WTC11 (cell line): ENCODE measurements around the gene EYS. TPM values are rescaled to one million over a fixed set of nuclear protein-coding genes. Genes with fewer than 3 reads are reported as not detected.

ENCODE experiments used
- ATAC-seq: fragments of 200-7000 bp; cut with Tn5 transposase; 2 replicates; pipeline ENCODE4 v1.10.0; 2021; ENCODE audit warnings: mild to moderate bottlenecking, moderate library complexity
- CTCF ChIA-PET: fragments of 300-600 bp; sonication (Branson Sonifier 250); formaldehyde crosslinking; loops from one replicate; lab custom pipeline; 2021; ENCODE audit warnings: antibody characterized with exemption; lab: Charles Lee
- POLR2A ChIA-PET: fragments of 350-600 bp; sonication (Branson Sonifier 250); formaldehyde crosslinking; loops from one replicate; lab custom pipeline; 2021; ENCODE audit warnings: antibody characterized with exemption; lab: Charles Lee
- DNase-seq: peaks from one replicate; pipeline ENCODE4 v3.0.0; 2021; ENCODE audit warnings: low spot score
- H3K27ac Mint-ChIP-seq: 2 replicates; pipeline ENCODE4 v1.8.0; 2021; ENCODE audit warnings: mixed read lengths
- H3K27me3 Mint-ChIP-seq: 2 replicates; pipeline ENCODE4 v1.8.0; 2021; ENCODE audit warnings: low read depth, mild to moderate bottlenecking, moderate library complexity, mixed read lengths
- H3K36me3 Mint-ChIP-seq: 2 replicates; pipeline ENCODE4 v1.8.0; 2021; ENCODE audit warnings: mixed read lengths
- H3K4me1 Mint-ChIP-seq: 2 replicates; pipeline ENCODE4 v1.8.0; 2022; ENCODE audit warnings: mixed read lengths
- H3K4me3 Mint-ChIP-seq: 2 replicates; pipeline ENCODE4 v1.8.0; 2021; ENCODE audit warnings: mild to moderate bottlenecking, moderate library complexity, mixed read lengths
- H3K9me3 Mint-ChIP-seq: 2 replicates; pipeline ENCODE4 v1.8.0; 2021; ENCODE audit warnings: mixed read lengths
- FOXP1 ChIP-seq: sonication (generic); formaldehyde crosslinking; IDR thresholded peaks from 2 replicates; pipeline ENCODE4 v1.8.0; 2022; ENCODE audit warnings: missing genetic modification reagents, mild to moderate bottlenecking, moderate library complexity, borderline replicate concordance
- GABPB1 ChIP-seq: sonication (generic); formaldehyde crosslinking; IDR thresholded peaks from 2 replicates; pipeline ENCODE4 v1.8.1; 2023; ENCODE audit warnings: mild to moderate bottlenecking, missing genetic modification reagents
- JAZF1 ChIP-seq: fragments of 250-450 bp; sonication (Bioruptor Pico); IDR thresholded peaks from 2 replicates; pipeline ENCODE4 v1.9.0; 2021; ENCODE audit warnings: moderate library complexity, mild to moderate bottlenecking, inconsistent platforms
- NFE2L1 ChIP-seq: sonication (generic); formaldehyde crosslinking; IDR thresholded peaks from 2 replicates; pipeline ENCODE4 v1.8.1; 2023; ENCODE audit warnings: missing genetic modification reagents
- NR3C1 ChIP-seq: sonication (generic); formaldehyde crosslinking; conservative IDR thresholded peaks from 2 replicates; pipeline ENCODE4 v1.8.1; 2023; ENCODE audit warnings: low read depth, mild to moderate bottlenecking, missing genetic modification reagents
- PRRX2 ChIP-seq: fragments of 250-450 bp; sonication (Bioruptor Pico); IDR thresholded peaks from 2 replicates; pipeline ENCODE4 v1.8.0; 2021; ENCODE audit warnings: mild to moderate bottlenecking
- TP53 ChIP-seq: sonication (generic); formaldehyde crosslinking; IDR thresholded peaks from 2 replicates; pipeline ENCODE4 v1.8.1; 2023; ENCODE audit warnings: mild to moderate bottlenecking, missing genetic modification reagents
- total RNA-seq: library from RNA; stranded (reverse); gene quantifications from 3 replicates; pipeline ENCODE4 v1.2.3, GENCODE V29; 2021
- TF ChIP-seq, protein P1 (sequence below): fragments of 250-450 bp; sonication (Bioruptor Pico); IDR thresholded peaks from 2 replicates; pipeline ENCODE4 v1.8.0; 2021; ENCODE audit warnings: mild to moderate bottlenecking
- TF ChIP-seq, protein P2 (sequence below): sonication (generic); formaldehyde crosslinking; IDR thresholded peaks from 2 replicates; pipeline ENCODE4 v1.8.1; 2023; ENCODE audit warnings: mild to moderate bottlenecking, missing genetic modification reagents, moderate library complexity
- TF ChIP-seq, protein P3 (sequence below): sonication (generic); formaldehyde crosslinking; IDR thresholded peaks from 2 replicates; pipeline ENCODE4 v1.8.0; 2022; ENCODE audit warnings: mild to moderate bottlenecking, missing genetic modification reagents
- TF ChIP-seq, protein P4 (sequence below): sonication (generic); formaldehyde crosslinking; IDR thresholded peaks from 2 replicates; pipeline ENCODE4 v1.8.1; 2023; ENCODE audit warnings: mild to moderate bottlenecking, missing genetic modification reagents
- TF ChIP-seq, protein P5 (sequence below): sonication (generic); formaldehyde crosslinking; IDR thresholded peaks from 2 replicates; pipeline ENCODE4 v1.8.1; 2023; ENCODE audit warnings: mild to moderate bottlenecking, missing genetic modification reagents, borderline replicate concordance

EYS gene
- total RNA-seq, 1 experiment from 2014 or later = not detected

DNA sequence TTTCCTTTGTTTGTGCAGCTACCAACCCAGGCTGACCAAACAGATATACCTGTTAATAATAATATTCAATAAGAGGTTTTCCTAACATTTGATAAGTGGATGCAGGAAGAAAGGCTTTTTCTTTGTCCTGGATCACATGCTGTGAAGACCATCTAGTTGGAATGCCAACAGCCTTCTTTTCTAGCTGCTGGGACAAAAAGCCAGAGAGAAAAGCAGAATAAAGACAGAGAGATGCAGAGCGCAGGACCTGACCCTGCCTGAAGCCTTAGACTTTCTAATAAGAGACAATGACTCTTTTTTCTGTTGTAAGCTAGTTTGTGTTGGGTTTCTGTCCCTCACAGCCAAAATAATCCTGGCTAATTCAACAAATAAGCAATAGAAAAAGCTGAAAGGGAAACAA, 1763.2 kb downstream of the EYS start:
- CTCF ChIA-PET = interaction anchor here (1.0 kb wide), 1 partner anchor 17 kb away, joined by 3 read pairs; no protein-coding TSS in a partner anchor
- Mint-ChIP-seq H3K9me3 (peaks cover 27% of the 10 kb centered on the region), H3K4me3 (no peak overlapping the region), H3K27me3 (no peaks in the 10 kb centered on the region; the same call in 1 of the 2 replicates), H3K27ac (peak overlapping the region; percentile 60; the same call in 1 of the 2 replicates), H3K36me3 (peaks cover 15% of the 10 kb centered on the region), H3K4me1 (peaks cover 23% of the 10 kb centered on the region)
- ATAC-seq = peak; percentile 95
- DNase-seq = no peak
- POLR2A ChIA-PET = no interaction called here
- no peak for TF ChIP-seq JAZF1 (CRISPR knock-in tag)
- TF ChIP-seq, protein P1, sequence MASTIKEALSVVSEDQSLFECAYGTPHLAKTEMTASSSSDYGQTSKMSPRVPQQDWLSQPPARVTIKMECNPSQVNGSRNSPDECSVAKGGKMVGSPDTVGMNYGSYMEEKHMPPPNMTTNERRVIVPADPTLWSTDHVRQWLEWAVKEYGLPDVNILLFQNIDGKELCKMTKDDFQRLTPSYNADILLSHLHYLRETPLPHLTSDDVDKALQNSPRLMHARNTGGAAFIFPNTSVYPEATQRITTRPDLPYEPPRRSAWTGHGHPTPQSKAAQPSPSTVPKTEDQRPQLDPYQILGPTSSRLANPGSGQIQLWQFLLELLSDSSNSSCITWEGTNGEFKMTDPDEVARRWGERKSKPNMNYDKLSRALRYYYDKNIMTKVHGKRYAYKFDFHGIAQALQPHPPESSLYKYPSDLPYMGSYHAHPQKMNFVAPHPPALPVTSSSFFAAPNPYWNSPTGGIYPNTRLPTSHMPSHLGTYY = no peak
- no peak for TF ChIP-seq PRRX2 (CRISPR knock-in tag)
- TF ChIP-seq TP53 = no peak
- TF ChIP-seq, protein P2, sequence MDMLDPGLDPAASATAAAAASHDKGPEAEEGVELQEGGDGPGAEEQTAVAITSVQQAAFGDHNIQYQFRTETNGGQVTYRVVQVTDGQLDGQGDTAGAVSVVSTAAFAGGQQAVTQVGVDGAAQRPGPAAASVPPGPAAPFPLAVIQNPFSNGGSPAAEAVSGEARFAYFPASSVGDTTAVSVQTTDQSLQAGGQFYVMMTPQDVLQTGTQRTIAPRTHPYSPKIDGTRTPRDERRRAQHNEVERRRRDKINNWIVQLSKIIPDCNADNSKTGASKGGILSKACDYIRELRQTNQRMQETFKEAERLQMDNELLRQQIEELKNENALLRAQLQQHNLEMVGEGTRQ = 0 out of 2 replicates have a peak, but pooled peaks have one; percentile 24
- TF ChIP-seq, protein P3, sequence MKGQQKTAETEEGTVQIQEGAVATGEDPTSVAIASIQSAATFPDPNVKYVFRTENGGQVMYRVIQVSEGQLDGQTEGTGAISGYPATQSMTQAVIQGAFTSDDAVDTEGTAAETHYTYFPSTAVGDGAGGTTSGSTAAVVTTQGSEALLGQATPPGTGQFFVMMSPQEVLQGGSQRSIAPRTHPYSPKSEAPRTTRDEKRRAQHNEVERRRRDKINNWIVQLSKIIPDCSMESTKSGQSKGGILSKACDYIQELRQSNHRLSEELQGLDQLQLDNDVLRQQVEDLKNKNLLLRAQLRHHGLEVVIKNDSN (CRISPR knock-in tag) = 0 out of 2 replicates have a peak, but pooled peaks have one; percentile 15
- TF ChIP-seq NR3C1 = no peak
- no peak for TF ChIP-seq FOXP1 (CRISPR knock-in tag)
- TF ChIP-seq NFE2L1 (CRISPR knock-in tag) = no peak
- TF ChIP-seq, protein P4, sequence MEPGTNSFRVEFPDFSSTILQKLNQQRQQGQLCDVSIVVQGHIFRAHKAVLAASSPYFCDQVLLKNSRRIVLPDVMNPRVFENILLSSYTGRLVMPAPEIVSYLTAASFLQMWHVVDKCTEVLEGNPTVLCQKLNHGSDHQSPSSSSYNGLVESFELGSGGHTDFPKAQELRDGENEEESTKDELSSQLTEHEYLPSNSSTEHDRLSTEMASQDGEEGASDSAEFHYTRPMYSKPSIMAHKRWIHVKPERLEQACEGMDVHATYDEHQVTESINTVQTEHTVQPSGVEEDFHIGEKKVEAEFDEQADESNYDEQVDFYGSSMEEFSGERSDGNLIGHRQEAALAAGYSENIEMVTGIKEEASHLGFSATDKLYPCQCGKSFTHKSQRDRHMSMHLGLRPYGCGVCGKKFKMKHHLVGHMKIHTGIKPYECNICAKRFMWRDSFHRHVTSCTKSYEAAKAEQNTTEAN (CRISPR knock-in tag) = no peak
- TF ChIP-seq, protein P5, sequence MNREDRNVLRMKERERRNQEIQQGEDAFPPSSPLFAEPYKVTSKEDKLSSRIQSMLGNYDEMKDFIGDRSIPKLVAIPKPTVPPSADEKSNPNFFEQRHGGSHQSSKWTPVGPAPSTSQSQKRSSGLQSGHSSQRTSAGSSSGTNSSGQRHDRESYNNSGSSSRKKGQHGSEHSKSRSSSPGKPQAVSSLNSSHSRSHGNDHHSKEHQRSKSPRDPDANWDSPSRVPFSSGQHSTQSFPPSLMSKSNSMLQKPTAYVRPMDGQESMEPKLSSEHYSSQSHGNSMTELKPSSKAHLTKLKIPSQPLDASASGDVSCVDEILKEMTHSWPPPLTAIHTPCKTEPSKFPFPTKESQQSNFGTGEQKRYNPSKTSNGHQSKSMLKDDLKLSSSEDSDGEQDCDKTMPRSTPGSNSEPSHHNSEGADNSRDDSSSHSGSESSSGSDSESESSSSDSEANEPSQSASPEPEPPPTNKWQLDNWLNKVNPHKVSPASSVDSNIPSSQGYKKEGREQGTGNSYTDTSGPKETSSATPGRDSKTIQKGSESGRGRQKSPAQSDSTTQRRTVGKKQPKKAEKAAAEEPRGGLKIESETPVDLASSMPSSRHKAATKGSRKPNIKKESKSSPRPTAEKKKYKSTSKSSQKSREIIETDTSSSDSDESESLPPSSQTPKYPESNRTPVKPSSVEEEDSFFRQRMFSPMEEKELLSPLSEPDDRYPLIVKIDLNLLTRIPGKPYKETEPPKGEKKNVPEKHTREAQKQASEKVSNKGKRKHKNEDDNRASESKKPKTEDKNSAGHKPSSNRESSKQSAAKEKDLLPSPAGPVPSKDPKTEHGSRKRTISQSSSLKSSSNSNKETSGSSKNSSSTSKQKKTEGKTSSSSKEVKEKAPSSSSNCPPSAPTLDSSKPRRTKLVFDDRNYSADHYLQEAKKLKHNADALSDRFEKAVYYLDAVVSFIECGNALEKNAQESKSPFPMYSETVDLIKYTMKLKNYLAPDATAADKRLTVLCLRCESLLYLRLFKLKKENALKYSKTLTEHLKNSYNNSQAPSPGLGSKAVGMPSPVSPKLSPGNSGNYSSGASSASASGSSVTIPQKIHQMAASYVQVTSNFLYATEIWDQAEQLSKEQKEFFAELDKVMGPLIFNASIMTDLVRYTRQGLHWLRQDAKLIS (CRISPR knock-in tag) = no peak

DNA sequence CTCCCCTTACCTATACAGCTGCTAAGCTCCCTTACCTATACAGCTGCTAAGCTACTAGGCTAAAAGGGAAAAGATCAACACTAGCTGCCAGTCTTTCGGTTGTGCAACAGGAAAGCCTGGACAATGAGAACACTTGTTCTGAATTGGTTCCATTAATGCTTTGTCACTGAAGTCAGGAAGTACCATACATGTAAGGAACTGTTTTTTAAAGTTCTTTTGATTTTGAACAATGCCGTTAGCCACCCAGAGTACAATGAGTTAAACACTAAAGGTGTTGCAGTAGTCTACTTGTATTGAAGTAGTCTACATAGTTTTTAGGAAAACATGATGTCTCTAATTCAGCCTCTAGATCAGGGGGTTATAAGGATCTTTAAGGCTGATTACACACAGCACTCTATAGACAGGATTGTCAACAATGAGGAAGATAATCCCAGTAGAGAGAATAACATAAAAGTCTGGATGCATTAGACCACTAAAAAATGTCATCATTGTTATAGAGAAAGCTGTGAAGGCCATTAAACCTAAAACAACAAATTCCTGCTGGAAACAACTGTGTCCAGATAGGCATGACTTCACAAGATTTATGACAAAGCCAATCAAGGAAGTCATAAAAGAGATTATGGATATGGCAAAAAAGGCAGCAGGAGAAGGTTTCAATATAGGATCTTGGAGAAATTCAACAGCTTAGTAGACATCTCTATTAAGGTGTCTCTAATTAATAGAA, 1765.1 kb downstream of the EYS start:
- H3K36me3 Mint-ChIP-seq = peaks cover 18% of the 10 kb centered on the region
- H3K4me1 Mint-ChIP-seq = peaks cover 13% of the 10 kb centered on the region
- ChIA-PET POLR2A (no interaction called here), CTCF (no interaction called here)
- H3K27me3 Mint-ChIP-seq = no peaks in the 10 kb centered on the region
- DNase-seq (no peak), ATAC-seq (no peak)
- H3K9me3 Mint-ChIP-seq = peaks cover 29% of the 10 kb centered on the region
- 0 out of 2 replicates have a peak, but pooled peaks have one; percentile 20 for TF ChIP-seq GABPB1 (CRISPR knock-in tag)
- TF ChIP-seq, protein P3 (CRISPR knock-in tag) = no peak
- no peak overlapping the region for H3K4me3 Mint-ChIP-seq
- H3K27ac Mint-ChIP-seq = no peak overlapping the region
